Measurements from ENCODE around the gene RICTOR.

GRCh38 chr5:39100851-39101396, 26.7 kb upstream of the RICTOR start:
- TF ChIP-seq CTCF (IDR thresholded peaks at IDR 0.05; ENCODE audit: extremely low read depth in 1 of 2, insufficient read depth in 1 of 2, low read depth in 1 of 2, low read length in 2 of 2): no peak
- no peak for TF ChIP-seq POLR2A (IDR thresholded peaks at IDR 0.05; ENCODE audit: low read depth, low read length)
- TF ChIP-seq EZH2 (IDR thresholded peaks at IDR 0.05; ENCODE audit: borderline replicate concordance, low read depth, low read length, severe bottlenecking): no peak
- peak; percentile 34 for TF ChIP-seq POLR2AphosphoS5 (IDR thresholded peaks at IDR 0.05; ENCODE audit: insufficient read depth, low read depth, low read length)
- no peak for TF ChIP-seq MAX (IDR thresholded peaks at IDR 0.05; ENCODE audit: insufficient read depth, insufficient read length)
